ENCODE data around the gene WDR27.

DNA sequence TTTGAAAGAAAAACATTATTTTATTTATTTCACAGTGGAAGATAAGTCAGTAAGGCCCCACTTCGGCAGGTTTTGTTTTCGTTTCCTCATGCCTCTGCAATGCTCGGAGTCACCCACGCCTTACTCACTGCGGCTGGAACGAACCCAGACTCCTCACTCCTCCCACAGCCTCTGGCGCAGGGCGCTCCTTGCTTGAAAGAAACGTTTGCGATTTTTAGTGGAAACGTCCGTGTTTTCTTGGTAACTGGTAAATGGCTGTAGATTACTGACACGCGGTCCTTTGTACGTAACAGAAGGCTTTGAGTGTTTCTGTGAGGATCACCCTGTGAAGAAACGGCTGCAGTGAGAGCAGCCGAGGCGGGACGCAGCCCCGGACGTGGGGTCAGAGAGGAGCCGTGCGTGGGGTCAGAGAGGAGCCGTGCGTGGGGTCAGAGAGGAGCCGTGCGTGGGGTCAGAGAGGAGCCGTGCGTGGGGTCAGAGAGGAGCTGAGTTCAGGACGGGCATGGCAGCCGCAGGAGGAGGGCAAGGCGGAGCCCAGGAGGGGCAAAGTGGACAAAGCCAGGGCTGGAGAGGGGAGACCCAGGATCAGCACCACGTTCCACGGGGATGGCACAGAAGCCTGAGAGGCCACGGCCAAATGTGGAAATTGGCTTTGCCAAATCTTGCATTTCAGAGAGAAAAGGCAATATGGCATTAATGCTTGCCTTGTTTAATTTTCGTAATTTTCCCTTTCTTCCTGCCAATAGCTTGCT is 249.5 kb downstream of the WDR27 start:
- TF ChIP-seq, protein P1, sequence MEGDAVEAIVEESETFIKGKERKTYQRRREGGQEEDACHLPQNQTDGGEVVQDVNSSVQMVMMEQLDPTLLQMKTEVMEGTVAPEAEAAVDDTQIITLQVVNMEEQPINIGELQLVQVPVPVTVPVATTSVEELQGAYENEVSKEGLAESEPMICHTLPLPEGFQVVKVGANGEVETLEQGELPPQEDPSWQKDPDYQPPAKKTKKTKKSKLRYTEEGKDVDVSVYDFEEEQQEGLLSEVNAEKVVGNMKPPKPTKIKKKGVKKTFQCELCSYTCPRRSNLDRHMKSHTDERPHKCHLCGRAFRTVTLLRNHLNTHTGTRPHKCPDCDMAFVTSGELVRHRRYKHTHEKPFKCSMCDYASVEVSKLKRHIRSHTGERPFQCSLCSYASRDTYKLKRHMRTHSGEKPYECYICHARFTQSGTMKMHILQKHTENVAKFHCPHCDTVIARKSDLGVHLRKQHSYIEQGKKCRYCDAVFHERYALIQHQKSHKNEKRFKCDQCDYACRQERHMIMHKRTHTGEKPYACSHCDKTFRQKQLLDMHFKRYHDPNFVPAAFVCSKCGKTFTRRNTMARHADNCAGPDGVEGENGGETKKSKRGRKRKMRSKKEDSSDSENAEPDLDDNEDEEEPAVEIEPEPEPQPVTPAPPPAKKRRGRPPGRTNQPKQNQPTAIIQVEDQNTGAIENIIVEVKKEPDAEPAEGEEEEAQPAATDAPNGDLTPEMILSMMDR (IDR thresholded peaks at IDR 0.05; ENCODE audit: low read depth, low read length): no peak
- TF ChIP-seq, protein P2, sequence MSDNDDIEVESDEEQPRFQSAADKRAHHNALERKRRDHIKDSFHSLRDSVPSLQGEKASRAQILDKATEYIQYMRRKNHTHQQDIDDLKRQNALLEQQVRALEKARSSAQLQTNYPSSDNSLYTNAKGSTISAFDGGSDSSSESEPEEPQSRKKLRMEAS (IDR thresholded peaks at IDR 0.05; ENCODE audit: low read depth, low read length): no peak
